ENCODE measurements around the gene GGA3. TPM values are rescaled to one million over a fixed set of nuclear protein-coding genes. Genes with fewer than 3 reads are reported as not detected.
A peak's percentile ranks its signal among the peaks of the same experiment; 100 is the strongest.
"Not testable (repeated sequence)": the region's sequence is repeated elsewhere in the genome, so short reads cannot be mapped to it uniquely, and the experiment has no call there.

The GGA3 gene, protein sequence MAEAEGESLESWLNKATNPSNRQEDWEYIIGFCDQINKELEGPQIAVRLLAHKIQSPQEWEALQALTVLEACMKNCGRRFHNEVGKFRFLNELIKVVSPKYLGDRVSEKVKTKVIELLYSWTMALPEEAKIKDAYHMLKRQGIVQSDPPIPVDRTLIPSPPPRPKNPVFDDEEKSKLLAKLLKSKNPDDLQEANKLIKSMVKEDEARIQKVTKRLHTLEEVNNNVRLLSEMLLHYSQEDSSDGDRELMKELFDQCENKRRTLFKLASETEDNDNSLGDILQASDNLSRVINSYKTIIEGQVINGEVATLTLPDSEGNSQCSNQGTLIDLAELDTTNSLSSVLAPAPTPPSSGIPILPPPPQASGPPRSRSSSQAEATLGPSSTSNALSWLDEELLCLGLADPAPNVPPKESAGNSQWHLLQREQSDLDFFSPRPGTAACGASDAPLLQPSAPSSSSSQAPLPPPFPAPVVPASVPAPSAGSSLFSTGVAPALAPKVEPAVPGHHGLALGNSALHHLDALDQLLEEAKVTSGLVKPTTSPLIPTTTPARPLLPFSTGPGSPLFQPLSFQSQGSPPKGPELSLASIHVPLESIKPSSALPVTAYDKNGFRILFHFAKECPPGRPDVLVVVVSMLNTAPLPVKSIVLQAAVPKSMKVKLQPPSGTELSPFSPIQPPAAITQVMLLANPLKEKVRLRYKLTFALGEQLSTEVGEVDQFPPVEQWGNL
- 10 to 100 TPM; 73.4 to 79.4 TPM for total RNA-seq

DNA sequence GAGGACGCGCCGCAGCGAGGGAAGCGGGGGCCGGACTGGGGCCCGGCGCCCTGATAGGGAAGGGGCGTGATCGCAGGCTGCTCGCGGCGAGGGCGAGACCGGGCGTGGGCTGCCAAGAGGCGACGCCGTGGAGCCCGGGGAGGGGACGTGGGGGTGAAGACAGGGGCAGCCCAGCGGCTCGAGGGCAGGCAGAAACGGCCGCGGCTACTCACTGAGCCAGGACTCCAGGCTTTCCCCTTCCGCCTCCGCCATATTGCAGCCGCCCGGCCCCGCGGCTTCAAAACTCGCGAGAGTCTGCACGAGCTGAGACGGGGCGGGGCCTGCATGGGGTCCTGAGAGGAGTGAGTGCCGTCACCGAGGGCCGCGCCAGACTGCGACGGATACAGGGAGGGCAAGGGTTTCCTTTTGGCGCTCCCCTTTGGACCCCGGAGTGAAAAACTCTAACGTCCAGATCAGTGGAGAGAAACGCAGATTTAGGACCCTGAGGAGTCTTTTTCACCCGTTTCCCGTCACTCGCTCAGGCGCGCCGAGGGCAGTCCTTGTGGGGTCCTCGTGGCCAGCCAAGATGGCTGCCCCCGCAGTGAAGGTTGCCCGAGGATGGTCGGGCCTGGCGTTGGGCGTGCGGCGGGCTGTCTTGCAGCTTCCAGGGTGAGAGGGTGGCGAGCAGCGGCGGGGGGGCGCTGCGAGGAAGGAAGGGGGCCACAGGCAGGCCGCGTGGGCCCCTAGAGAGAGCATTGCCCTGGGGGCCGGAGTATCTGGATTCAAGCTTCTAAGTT, at the start of gene GGA3, which contains the start of gene MRPS7:
GGA3 (minus strand) TSS at position 271 of the 776 bp plus-strand sequence; CDS start at position 252, 19 bp downstream.
MRPS7 (plus strand) TSS at position 544 of the 776 bp plus-strand sequence; CDS start at position 566, 22 bp downstream.
- no peaks in the 10 kb centered on the region for H3K27me3 Mint-ChIP-seq
- peak within 1 kb of the TSS; percentile 99 for H3K27ac Mint-ChIP-seq
- no peaks in the 10 kb centered on the region for H3K9me3 Mint-ChIP-seq
- ChIA-PET CTCF (interaction anchor here (1.1 to 5.3 kb wide), 15 partner anchors 9 to 301 kb away, joined by 3 to 121 read pairs (median 6); partner anchors contain the start of genes MIF4GD, MRPL58, SLC25A19 and TMEM94), POLR2A (interaction anchor here (0.6 to 4.8 kb wide), 49 partner anchors 10 to 522 kb away, joined by 3 to 183 read pairs (median 5); partner anchors contain the start of genes ATP5PD, FDXR, GRB2 and JPT1)
- DNase-seq: peak; percentile 96
- H3K36me3 Mint-ChIP-seq (ENCODE audit: low read depth): peaks cover 37% of the 10 kb centered on the region
- H3K4me1 Mint-ChIP-seq: peaks cover 53% of the 10 kb centered on the region
- H3K4me3 Mint-ChIP-seq: peak within 1 kb of the TSS; percentile 96

DNA sequence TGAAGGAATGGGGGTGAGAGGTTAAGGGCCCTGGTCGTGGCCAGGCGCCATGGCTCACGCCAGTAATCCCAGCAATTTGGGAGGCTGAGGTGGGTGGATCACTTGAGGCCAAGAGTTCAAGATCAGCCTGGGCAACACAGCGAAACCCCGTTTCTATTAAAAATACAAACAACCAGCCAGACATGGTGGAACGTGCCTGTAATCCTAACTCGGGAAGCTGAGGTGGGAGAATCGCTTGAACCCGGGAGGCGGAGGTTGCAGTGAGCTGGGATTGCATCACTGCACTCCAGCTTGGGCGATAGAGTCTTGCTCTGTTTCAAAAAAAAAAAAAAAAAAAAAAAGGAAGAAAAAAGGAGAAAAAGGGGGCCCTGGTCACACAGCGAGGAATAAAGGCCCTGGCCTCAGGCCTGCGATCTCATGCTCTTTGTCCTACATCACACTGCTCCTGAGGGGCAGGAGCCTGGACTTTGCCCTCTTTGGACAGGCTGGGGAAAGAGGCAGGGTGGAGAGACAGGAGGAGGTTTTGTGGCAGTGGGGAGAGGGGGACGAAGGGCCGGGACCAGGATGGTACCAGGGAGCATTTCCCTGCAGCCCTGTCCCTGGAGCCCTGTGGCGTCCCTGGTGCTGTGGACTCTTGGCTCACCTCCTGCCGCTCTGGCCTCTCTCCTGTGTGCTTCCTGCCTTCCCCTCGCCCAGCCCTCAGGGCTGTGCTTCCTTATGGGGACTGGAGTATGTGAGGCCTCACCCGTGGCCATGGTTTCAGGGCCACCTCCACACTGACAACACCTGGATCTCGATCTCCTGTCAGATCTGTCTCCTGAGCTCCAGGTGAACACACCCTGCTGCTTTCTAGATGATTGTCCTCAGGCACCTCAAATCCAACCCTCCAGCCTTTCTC, 47.6 kb upstream of the GGA3 start:
- CTCF ChIA-PET: interaction anchor here (0.7 to 1.4 kb wide), 2 partner anchors 14 to 20 kb away, joined by 4 read pairs; partner anchors contain the start of gene SLC25A19
- Mint-ChIP-seq H3K27me3 (no peaks in the 10 kb centered on the region), H3K9me3 (no peaks in the 10 kb centered on the region), H3K36me3 (ENCODE audit: low read depth) (no peaks in the 10 kb centered on the region), H3K27ac (no peak overlapping the region), H3K4me3 (no peak overlapping the region), H3K4me1 (peaks cover 15% of the 10 kb centered on the region)
- DNase-seq: no peak
- POLR2A ChIA-PET: interaction anchor here (1.1 kb wide), 1 partner anchor 20 kb away, joined by 5 read pairs; the partner anchor contains the start of gene SLC25A19

DNA sequence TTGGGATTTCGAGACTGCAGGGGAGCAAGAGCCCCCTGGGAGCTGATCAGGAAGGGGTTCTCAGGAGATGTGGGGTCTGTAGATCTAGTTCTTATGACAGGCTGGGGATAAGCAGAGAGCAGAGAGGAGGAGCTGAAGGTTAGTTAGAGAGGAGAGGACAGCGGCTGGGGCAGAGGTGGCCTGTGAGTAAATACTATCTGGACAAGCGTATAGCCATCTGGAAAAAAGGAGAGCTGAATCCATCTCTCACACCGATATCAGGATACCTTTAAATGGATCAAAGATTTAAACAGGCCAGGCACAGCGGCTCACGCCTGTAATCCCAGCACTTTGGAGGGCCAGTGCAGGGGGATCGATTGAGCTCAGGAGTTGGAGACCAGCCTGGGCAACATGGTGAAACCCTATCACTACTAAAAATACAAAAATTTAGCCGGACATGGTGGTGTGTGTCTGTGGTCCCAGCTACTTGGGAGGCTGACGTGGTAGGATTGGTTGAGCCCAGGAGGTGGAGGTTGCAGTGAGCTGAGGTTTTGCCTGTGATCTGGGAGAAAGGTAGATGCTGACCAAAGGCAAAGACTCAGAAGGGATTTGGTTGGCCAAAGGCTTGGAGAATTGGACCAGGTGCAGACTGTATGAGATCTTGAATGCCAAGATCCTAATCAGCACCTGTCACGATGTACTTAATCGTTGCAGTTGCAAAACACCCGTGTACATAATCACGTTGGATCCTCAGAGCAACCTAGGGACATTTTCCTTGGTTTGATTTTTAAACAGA, 46.7 kb upstream of the GGA3 start:
- CTCF ChIA-PET: interaction anchor here (0.6 to 1.4 kb wide), 2 partner anchors 19 to 39 kb away, joined by 3 to 4 read pairs; partner anchors contain the start of gene SLC25A19
- H3K27me3 Mint-ChIP-seq: no peaks in the 10 kb centered on the region
- no peak overlapping the region for H3K27ac Mint-ChIP-seq
- H3K4me3 Mint-ChIP-seq: no peak overlapping the region
- POLR2A ChIA-PET: interaction anchor here (1.1 kb wide), 1 partner anchor 19 kb away, joined by 5 read pairs; the partner anchor contains the start of gene SLC25A19
- H3K36me3 Mint-ChIP-seq (ENCODE audit: low read depth): no peaks in the 10 kb centered on the region
- H3K9me3 Mint-ChIP-seq: no peaks in the 10 kb centered on the region
- no peak for DNase-seq
- H3K4me1 Mint-ChIP-seq: peaks cover 10% of the 10 kb centered on the region

GRCh38 chr17:75301502-75302206, 40.2 kb upstream of the GGA3 start:
- POLR2A ChIA-PET: interaction anchor here (0.8 to 1.2 kb wide), 2 partner anchors 13 to 31 kb away, joined by 3 read pairs; partner anchors contain the start of genes MIF4GD and SLC25A19
- no peak for DNase-seq
- Mint-ChIP-seq H3K36me3 (ENCODE audit: low read depth) (no peaks in the 10 kb centered on the region), H3K4me3 (no peak overlapping the region), H3K9me3 (no peaks in the 10 kb centered on the region), H3K27me3 (no peaks in the 10 kb centered on the region), H3K4me1 (peaks cover 14% of the 10 kb centered on the region), H3K27ac (no peak overlapping the region)
- CTCF ChIA-PET: no interaction called here

DNA sequence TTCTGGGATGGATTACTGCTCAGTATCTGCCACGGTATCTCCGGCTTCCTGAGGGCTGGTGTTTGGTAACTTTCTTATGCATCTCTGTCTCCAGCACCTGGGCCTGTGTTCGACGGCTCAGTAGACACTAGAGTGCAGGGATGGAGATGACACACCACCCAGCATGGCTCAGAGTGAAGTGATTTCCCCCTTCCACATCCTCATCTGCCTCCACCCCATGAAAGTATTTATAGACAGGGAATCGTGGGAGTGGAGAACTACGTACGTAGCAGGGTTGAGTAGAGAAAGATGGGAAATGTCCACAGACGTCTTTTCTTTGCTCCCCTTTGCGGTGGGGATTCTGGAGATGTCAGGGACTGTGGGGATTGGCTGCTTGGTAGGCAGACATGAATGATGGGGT, 39.6 kb upstream of the GGA3 start:
- no peak overlapping the region for H3K27ac Mint-ChIP-seq
- no peaks in the 10 kb centered on the region for H3K27me3 Mint-ChIP-seq
- H3K9me3 Mint-ChIP-seq: no peaks in the 10 kb centered on the region
- peaks cover 17% of the 10 kb centered on the region for H3K4me1 Mint-ChIP-seq
- H3K4me3 Mint-ChIP-seq: no peak overlapping the region
- DNase-seq: no peak
- H3K36me3 Mint-ChIP-seq (ENCODE audit: low read depth): no peaks in the 10 kb centered on the region
- ChIA-PET POLR2A (interaction anchor here (1.0 kb wide), 1 partner anchor 16 kb away, joined by 3 read pairs; no protein-coding TSS in a partner anchor), CTCF (interaction anchor here (0.7 kb wide), 1 partner anchor 25 kb away, joined by 4 read pairs; no protein-coding TSS in a partner anchor)

- POLR2A ChIA-PET: interaction anchor here (1.0 kb wide), 1 partner anchor 17 kb away, joined by 3 read pairs; no protein-coding TSS in a partner anchor
- Mint-ChIP-seq H3K4me3 (no peak overlapping the region), H3K36me3 (ENCODE audit: low read depth) (no peaks in the 10 kb centered on the region), H3K9me3 (no peaks in the 10 kb centered on the region), H3K4me1 (peaks cover 25% of the 10 kb centered on the region), H3K27ac (no peak overlapping the region), H3K27me3 (no peaks in the 10 kb centered on the region)
- DNase-seq: no peak
- CTCF ChIA-PET: interaction anchor here (0.7 to 1.0 kb wide), 2 partner anchors 11 to 26 kb away, joined by 4 to 6 read pairs; partner anchors contain the start of gene SLC25A19
These were observed 38.9 kb upstream of the GGA3 start for GRCh38 chr17:75300280-75300679.

DNA sequence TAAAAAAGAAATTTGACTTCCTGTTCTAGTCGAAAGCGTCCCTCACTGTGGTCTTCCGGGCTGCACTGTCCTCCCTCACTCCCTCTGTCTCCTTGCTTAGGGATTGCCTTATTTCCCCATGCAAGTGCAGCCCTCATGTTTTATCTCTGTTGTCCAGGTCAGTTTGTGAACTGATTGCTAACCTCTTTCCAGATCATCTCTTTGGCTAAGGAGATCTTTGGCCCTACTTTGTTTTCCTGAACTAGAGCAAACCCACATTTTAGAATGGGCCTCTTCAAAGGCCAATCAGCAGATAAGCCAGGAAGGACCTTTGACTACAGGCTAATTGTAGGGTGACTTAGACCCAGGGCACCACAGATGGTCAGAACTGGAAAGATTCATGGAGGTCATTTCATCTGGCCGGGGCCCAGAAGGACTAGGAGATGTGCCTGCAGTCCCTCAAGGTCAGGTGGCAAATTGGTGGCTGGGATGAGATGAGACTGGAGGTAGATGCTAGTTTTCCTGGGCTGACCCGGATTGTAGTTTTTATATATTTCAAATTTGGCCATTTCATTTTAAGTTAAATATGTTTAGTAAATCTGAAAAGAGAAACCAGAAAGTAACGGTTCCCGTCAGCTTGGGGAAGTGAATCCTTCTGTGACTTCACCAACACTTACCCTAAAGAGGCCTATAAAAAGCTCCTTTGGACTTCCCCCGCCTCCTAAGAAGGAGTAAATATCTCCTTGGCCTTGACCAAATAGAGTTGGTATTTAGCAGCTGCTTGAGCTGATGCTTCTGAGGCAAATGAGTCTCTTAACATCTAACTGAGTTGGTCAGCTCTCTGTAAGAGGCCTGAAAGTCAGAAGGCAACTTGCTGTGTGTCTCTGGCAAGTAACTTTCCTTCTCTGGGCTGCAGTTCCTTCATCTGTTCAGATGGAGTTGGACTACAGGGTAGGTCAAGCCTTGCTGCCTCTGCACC, 34.1 kb upstream of the GGA3 start:
- H3K36me3 Mint-ChIP-seq (ENCODE audit: low read depth): peaks cover 2% of the 10 kb centered on the region
- no peaks in the 10 kb centered on the region for H3K27me3 Mint-ChIP-seq
- peak overlapping the region; percentile 87 for H3K27ac Mint-ChIP-seq
- no peaks in the 10 kb centered on the region for H3K9me3 Mint-ChIP-seq
- peak overlapping the region; percentile 46 for H3K4me3 Mint-ChIP-seq
- H3K4me1 Mint-ChIP-seq: peaks cover 36% of the 10 kb centered on the region
- DNase-seq: no peak
- ChIA-PET CTCF (interaction anchor here (0.6 to 2.8 kb wide), 9 partner anchors 25 to 458 kb away, joined by 3 to 22 read pairs (median 4); partner anchors contain the start of genes GRB2 and MIF4GD), POLR2A (interaction anchor here (0.6 to 3.7 kb wide), 5 partner anchors 13 to 109 kb away, joined by 3 to 34 read pairs (median 4); partner anchors contain the start of genes GGA3, GRB2 and MIF4GD)

GRCh38 chr17:75292810-75293448, 31.5 kb upstream of the GGA3 start:
- ChIA-PET POLR2A (interaction anchor here (0.6 to 1.0 kb wide), 3 partner anchors 18 to 22 kb away, joined by 3 to 4 read pairs (median 3); partner anchors contain the start of gene MIF4GD), CTCF (interaction anchor here (1.1 kb wide), 1 partner anchor 22 kb away, joined by 3 read pairs; the partner anchor contains the start of gene MIF4GD)
- DNase-seq; H3K27me3 Mint-ChIP-seq; H3K4me3 Mint-ChIP-seq; H3K36me3 Mint-ChIP-seq (ENCODE audit: low read depth); H3K9me3 Mint-ChIP-seq: not testable (repeated sequence)
- peak overlapping the region; percentile 10 for H3K27ac Mint-ChIP-seq
- H3K4me1 Mint-ChIP-seq: peaks cover 44% of the 10 kb centered on the region

- H3K27ac Mint-ChIP-seq: peak overlapping the region; percentile 100
- peak overlapping the region; percentile 97 for H3K4me3 Mint-ChIP-seq
- no peaks in the 10 kb centered on the region for H3K9me3 Mint-ChIP-seq
- H3K27me3 Mint-ChIP-seq: no peaks in the 10 kb centered on the region
- DNase-seq: peak; percentile 80
- peaks cover 16% of the 10 kb centered on the region for H3K36me3 Mint-ChIP-seq (ENCODE audit: low read depth)
- CTCF ChIA-PET: interaction anchor here (0.7 to 4.6 kb wide), 27 partner anchors 8 to 566 kb away, joined by 3 to 105 read pairs (median 5); partner anchors contain the start of genes CDR2L, GGA3, GRB2 and MIF4GD
- H3K4me1 Mint-ChIP-seq: peaks cover 31% of the 10 kb centered on the region
- POLR2A ChIA-PET: interaction anchor here (0.6 to 4.2 kb wide), 36 partner anchors 8 to 651 kb away, joined by 3 to 124 read pairs (median 5); partner anchors contain the start of genes ATP5PD, FBF1, FDXR and GALK1
These were observed 28.5 kb upstream of the GGA3 start for GRCh38 chr17:75289832-75290337.

Data from activated CD4-positive, alpha-beta memory T cell treated with anti-CD3 and anti-CD28 coated beads, Interleukin-2, amount 10 ng/mL, durations not matched to agents 7 days and 5 days (primary cell).